NCI-H1694 treated with DMSO at 0.1 percent for 48 hours (cell line): ENCODE measurements around the gene KLHL25.

Experiments
- DNase-seq: peaks from one replicate; lab custom pipeline; 2025; lab: John Stamatoyannopoulos, UW

KLHL25 gene

GRCh38 chr15:85745023-85745422 lies 49.7 kb downstream of the KLHL25 start:
- no peak for DNase-seq

DNA sequence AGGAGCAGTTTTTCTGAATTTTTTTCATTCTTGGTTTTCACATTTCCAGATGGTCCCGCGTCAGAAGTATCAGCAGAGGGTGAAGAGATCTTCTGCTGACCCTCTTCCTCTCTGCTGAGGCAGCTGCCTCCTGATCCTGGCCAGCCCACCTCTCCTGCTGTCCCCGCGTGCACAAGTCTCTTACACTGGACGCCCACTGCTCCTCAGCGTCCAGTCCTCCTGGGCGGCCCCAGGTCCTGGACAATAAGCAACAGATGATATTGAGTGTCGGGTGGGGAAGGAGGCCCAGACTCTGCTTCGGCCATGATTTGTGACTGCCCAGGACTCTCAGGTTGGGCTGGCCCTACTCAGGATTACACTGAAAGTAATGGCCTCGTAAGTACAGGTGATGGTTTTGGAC lies 50.1 kb downstream of the KLHL25 start:
- no peak for DNase-seq

- DNase-seq: no peak
Observed at GRCh38 chr15:85743392-85744055, 51.2 kb downstream of the KLHL25 start.

DNA sequence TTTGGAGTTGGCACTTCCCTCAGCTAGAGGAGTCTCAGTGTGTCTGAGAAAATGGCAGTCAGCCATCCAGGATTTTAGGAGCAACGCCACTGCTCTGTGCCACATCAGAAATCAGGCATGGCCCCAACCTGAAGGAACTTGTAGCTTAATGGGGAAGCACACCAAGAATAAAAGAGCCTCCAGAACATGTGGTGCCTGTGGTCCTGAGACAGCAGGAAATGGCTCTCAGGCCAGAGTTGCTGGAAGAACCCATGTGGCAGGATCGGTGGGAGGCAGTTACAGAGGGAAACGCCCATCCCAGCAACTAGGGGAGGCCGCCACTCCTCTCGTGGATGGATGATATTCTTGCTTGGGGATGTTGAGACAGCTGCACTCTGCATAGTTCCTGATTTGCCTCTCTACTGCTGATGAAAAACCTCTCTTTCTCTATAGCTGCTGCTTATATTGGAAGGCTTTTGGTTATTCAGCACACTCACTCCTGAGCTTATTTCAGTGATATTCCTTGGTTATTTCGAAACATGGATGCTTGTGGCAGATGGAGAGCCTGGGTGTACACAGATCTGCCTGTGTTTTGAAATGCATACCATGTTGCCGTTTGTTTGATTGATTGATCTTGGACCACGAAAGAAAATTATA lies 52.4 kb downstream of the KLHL25 start:
- DNase-seq: peak; percentile 92

GRCh38 chr15:85741662-85742061 lies 53.1 kb downstream of the KLHL25 start:
- DNase-seq: no peak

GRCh38 chr15:85741021-85741421 lies 53.7 kb downstream of the KLHL25 start:
- no peak for DNase-seq

DNA sequence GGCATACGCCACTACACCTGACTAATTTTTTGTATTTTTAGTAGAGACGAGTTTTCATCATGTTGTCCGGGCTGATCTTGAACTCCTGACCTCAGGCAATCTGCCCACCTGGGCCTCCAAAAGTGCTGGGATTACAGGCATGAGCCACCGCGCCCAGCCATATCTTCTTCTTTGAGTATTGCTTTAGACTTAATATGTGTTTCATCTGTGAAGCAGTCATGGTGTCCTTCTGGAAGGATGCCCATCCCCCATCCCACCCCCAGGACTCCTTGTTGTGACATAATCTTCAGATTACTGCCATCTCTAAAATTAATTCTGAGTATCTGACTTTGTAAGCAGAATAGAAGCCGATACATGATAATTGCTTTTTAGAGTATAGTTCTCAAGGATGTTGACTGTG lies 57.7 kb downstream of the KLHL25 start:
- no peak for DNase-seq

GRCh38 chr15:85733416-85733815 lies 61.3 kb downstream of the KLHL25 start:
- no peak for DNase-seq

DNA sequence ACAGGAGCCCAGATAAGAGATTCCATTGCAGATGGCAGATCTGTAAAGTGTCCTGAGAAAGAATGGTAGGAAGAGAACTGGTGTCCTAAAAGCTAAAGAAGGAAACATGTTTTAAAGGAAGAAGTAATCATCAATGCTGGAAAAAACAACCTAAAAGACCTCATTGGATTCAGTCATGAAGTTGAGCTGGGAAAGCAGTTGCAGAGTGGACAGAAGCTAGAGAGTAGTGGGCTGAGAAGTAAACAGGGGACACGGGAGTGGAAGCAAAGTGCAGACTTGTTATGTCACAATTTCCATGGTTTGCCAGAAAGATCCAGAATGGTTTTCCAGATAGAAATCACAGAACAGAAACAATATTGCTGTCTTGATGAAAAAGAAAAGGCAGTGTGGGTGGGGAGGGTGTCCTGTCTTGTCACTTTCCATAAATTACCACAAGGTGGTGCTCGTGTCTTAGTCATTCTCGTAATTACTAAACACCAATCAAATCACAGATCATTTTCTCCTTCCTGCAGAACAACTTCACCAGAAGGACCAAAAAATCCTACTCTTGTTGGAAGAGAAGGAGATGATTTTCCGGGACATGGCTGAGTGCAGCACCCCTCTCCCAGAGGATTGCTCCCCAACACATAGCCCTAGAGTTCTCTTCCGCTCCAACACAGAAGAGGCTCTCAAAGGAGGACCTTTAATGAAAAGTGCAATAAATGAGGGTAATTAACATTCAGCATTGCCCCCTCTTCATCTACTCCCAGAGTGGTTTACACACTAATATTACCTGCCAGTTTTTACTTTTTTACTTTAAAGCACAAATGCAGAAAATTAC lies 64.5 kb downstream of the KLHL25 start:
- DNase-seq: peak; percentile 70

DNA sequence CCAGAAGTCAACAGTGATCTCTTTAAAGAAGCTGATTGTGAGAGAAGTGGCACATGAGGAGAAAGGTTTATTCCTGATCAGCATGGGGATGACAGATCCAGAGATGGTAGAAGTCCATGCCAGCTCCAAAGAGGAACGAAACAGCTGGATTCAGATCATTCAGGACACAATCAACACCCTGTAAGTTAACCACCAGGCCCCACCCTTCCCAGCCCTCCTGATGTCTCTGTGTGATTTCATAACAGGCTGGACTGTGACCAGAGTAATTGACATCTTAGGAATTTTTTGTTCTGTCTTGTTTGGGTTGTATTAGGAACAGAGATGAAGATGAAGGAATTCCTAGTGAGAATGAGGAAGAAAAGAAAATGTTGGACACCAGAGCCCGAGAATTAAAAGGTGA lies 67.7 kb downstream of the KLHL25 start:
- DNase-seq: no peak

DNA sequence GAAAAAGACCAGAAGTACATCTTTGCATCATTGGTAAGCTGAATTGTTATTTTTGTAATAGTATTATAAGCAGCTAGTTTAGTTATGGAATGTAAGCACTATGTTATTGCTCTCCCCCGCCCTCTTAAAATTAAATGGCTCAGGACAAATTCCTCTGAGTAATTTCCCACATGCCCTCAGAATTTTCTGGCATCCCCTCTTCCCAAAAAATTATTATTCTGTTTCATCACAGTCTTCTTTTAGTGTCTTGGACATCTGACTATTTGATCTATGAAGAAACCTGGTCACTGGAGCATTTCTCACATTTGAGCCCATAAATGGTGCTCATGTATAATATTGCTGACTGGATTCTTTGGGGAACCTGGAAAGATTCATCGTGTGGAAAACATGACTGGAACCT lies 68.3 kb downstream of the KLHL25 start:
- DNase-seq: no peak

DNA sequence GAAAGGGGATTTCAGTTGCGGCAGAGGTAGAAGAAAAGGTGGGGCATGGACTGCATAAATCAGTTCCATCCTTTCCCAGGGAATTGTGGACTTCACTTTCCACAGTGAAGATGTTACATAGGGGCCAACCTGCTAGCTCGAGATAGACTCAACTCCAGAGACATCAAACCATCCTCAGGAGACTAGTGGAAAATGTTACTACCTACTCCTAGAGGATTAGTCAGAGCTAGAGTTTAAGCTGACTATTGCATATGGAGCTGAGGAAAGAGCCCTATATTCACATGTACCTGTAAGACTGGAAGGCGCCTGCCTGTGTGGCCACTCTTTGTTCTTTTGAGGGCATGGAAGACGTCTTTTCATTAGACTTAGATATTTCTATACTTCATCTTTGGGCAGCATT lies 69.2 kb downstream of the KLHL25 start:
- no peak for DNase-seq

- no peak for DNase-seq
Observed at GRCh38 chr15:85725019-85725418, 69.7 kb downstream of the KLHL25 start.

GRCh38 chr15:85723960-85724945 lies 70.5 kb downstream of the KLHL25 start:
- no peak for DNase-seq

- no peak for DNase-seq
Observed at GRCh38 chr15:85722374-85723152, 72.2 kb downstream of the KLHL25 start.

- no peak for DNase-seq
Observed at GRCh38 chr15:85718981-85719380, 75.7 kb downstream of the KLHL25 start.

DNA sequence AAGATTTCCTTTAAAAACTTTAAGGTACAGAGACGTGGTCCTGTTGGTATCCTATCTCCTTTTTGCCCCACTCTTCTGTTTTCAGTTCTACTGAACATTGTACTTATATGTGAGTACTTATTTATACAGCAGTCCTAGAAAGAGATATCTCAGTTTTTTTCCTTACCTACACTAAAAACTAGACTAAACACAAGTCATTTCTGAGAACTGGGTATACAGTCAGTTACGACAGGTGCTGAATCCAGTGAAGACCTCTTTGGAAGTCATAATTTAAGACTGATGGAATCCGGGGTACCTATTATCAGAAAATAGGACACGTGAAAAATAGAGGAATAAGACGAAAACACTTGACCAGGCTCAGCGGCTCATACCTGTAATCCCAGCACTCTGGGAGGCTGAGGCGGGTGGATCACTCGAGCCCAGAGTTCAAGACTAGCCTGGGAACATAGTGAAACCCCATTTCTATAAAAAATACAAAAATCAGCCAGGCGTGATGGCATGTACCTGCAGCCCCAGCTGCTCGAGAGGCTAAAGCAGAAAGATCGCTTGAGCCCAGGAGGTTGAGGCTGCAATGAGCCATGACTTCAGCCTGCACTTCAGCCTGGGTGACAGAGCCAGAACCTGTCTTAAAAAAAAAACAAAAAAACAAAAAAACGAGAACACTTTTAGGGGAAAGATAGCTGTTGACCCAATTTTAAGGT lies 76.3 kb downstream of the KLHL25 start:
- DNase-seq: no peak

GRCh38 chr15:85717212-85717611 lies 77.5 kb downstream of the KLHL25 start:
- DNase-seq: no peak

- DNase-seq: no peak
Observed at GRCh38 chr15:85716261-85716660, 78.5 kb downstream of the KLHL25 start.

DNA sequence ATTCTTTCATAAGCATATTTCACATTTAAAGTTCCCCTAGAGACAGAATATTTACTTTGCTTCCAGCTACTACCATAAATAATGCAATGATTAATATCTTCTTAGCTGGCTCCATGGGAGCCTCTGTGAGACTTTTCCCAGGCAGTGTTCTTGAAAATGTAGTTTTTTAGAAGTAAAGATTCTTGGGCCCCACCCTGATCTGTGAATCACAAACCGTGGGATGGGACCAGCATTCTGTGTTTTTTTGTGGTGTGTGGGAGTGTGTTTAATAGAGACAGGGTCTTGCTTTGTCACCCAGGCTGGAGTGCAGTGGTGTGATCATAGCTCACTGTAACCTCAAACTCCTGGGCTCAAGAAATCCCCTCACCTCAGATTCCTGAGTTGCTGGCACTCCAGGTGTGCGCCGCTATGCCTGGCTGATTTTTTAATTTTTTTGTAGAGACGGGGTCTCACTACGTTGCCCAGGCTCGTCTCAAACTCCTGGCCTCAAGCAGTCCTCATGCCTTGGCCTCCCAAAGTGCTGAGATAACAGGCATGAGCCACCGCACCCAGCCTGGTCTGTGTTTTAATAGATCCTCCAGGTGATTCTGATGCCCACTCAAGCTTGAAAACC lies 83.0 kb downstream of the KLHL25 start:
- DNase-seq: no peak
